GM19328 (cell line): ENCODE measurements around the gene ADAMTS16.

Experiments
- ATAC-seq: cut with Tn5 transposase; IDR thresholded peaks from one replicate; pipeline ENCODE4 v1.9.1; 2021; ENCODE audit warnings: mild to moderate bottlenecking, moderate library complexity; ENCODE audit not compliant: unreplicated experiment

ADAMTS16 gene

GRCh38 chr5:5306696-5307095 lies 166.6 kb downstream of the ADAMTS16 start:
- ATAC-seq, result no peak

- ATAC-seq, result no peak
These were observed 168.2 kb downstream of the ADAMTS16 start for GRCh38 chr5:5308319-5308718.

- ATAC-seq, result no peak
These were observed 169.5 kb downstream of the ADAMTS16 start for GRCh38 chr5:5309645-5310044.

GRCh38 chr5:5313101-5313635 lies 173.0 kb downstream of the ADAMTS16 start:
- ATAC-seq, result no peak

- no peak for ATAC-seq
These were observed 174.0 kb downstream of the ADAMTS16 start for GRCh38 chr5:5314166-5314565.

GRCh38 chr5:5314626-5315025 lies 174.5 kb downstream of the ADAMTS16 start:
- no peak for ATAC-seq

GRCh38 chr5:5315068-5315980 lies 175.2 kb downstream of the ADAMTS16 start:
- no peak for ATAC-seq

- no peak for ATAC-seq
These were observed 176.2 kb downstream of the ADAMTS16 start for GRCh38 chr5:5316334-5316733.

- no peak for ATAC-seq
These were observed 177.8 kb downstream of the ADAMTS16 start for GRCh38 chr5:5317976-5318375.

- no peak for ATAC-seq
These were observed 178.5 kb downstream of the ADAMTS16 start for GRCh38 chr5:5318426-5319190.

- no peak for ATAC-seq
These were observed 180.1 kb downstream of the ADAMTS16 start for GRCh38 chr5:5320062-5320805.

GRCh38 chr5:5321137-5321536 lies 181.0 kb downstream of the ADAMTS16 start:
- no peak for ATAC-seq

- ATAC-seq, result no peak
These were observed 183.4 kb downstream of the ADAMTS16 start for GRCh38 chr5:5323551-5323950.

- ATAC-seq, result no peak
These were observed 186.1 kb downstream of the ADAMTS16 start for GRCh38 chr5:5326115-5326758.

GRCh38 chr5:5327126-5327525 lies 187.0 kb downstream of the ADAMTS16 start:
- ATAC-seq, result no peak

- ATAC-seq, result no peak
These were observed 190.8 kb downstream of the ADAMTS16 start for GRCh38 chr5:5330728-5331452.

GRCh38 chr5:5331848-5332247 lies 191.7 kb downstream of the ADAMTS16 start:
- no peak for ATAC-seq

GRCh38 chr5:5332287-5332686 lies 192.2 kb downstream of the ADAMTS16 start:
- no peak for ATAC-seq

- no peak for ATAC-seq
These were observed 195.0 kb downstream of the ADAMTS16 start for GRCh38 chr5:5335107-5335506.
